ENCODE results near the gene EEPD1.
A peak's percentile ranks its signal among the peaks of the same experiment; 100 is the strongest.

The EEPD1 gene

DNA sequence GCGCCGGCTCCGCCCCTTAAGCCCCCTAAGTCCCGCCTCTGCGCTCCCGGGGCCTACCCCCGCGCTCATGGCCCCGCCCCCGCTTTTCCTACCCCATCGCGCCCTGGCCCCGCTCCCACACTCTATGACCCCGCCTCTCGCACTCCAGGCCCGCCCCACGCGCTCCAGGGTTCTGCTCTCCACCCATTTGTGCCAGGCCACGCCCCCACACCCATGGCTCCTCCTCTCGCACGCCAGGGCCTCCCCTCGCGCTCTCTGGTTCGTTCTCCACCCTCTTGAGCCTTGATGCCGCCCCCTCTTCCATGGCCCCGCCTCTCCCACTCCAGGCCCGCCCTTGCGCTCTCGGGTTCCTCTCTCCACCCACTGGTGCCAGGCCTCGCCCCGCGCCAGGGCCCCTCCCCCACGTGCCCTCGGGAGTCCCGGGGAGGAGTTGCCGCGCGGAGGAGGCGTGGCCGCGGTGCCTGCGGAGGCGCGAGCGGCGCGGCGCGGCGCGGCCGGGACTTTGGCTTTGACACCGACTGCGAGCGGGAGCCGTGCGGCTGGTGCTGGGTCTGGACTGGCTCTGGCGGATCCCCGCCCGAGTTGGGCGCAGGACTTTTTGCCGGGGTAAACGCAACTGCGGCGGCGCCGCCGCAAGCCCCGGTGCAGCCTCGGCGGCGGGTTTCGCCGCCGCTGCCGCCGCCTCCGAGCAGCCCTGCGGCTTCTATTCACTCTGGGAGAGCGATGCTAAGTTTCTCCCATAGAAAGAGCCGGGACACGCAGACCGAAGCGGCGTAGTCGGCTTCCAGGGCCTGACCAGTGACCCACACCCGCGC lies at the start of gene EEPD1 (continued):
- TF ChIP-seq ZNF132 (tag by site-specific recombination; IDR thresholded peaks at IDR 0.05; ENCODE audit: borderline replicate concordance) (no peak), MEIS1 (CRISPR knock-in tag; IDR thresholded peaks at IDR 0.05; ENCODE audit: borderline replicate concordance) (no peak), KLF16 (tag by site-specific recombination; IDR thresholded peaks at IDR 0.05) (0 out of 2 replicates have a peak, but pooled peaks have one; percentile 33), ZNF660 (tag by site-specific recombination; IDR thresholded peaks at IDR 0.05) (peak; percentile 78), ZNF266 (tag by site-specific recombination; IDR thresholded peaks at IDR 0.05; ENCODE audit: low read depth) (no peak), EGR2 (tag by site-specific recombination; IDR thresholded peaks at IDR 0.05; ENCODE audit: low read depth) (peak; percentile 95), BCL6B (tag by site-specific recombination; IDR thresholded peaks at IDR 0.05) (no peak), ZBTB17 (tag by site-specific recombination; IDR thresholded peaks at IDR 0.05) (peak; percentile 77), GLIS2 (tag by site-specific recombination; IDR thresholded peaks at IDR 0.05) (peak; percentile 96), ZBTB44 (tag by site-specific recombination; IDR thresholded peaks at IDR 0.05) (0 out of 2 replicates have a peak, but pooled peaks have one; percentile 41), KLF1 (tag by site-specific recombination; IDR thresholded peaks at IDR 0.05) (peak; percentile 76), RBAK (tag by site-specific recombination; IDR thresholded peaks at IDR 0.05) (no peak), ZBTB1 (tag by site-specific recombination; IDR thresholded peaks at IDR 0.05) (no peak), SP2 (tag by site-specific recombination; IDR thresholded peaks at IDR 0.05) (peak; percentile 97), ZNF830 (tag by site-specific recombination; IDR thresholded peaks at IDR 0.05; ENCODE audit: low read depth) (no peak), KLF9 (tag by site-specific recombination; IDR thresholded peaks at IDR 0.05; ENCODE audit: low read depth) (peak; percentile 89), ZNF529 (tag by site-specific recombination; IDR thresholded peaks at IDR 0.05; ENCODE audit: insufficient replicate concordance) (no peak), ZNF433 (tag by site-specific recombination; IDR thresholded peaks at IDR 0.05; ENCODE audit: low read depth) (no peak), ZIC2 (tag by site-specific recombination; IDR thresholded peaks at IDR 0.05) (peak; percentile 54)
- TF ChIP-seq, protein P1, sequence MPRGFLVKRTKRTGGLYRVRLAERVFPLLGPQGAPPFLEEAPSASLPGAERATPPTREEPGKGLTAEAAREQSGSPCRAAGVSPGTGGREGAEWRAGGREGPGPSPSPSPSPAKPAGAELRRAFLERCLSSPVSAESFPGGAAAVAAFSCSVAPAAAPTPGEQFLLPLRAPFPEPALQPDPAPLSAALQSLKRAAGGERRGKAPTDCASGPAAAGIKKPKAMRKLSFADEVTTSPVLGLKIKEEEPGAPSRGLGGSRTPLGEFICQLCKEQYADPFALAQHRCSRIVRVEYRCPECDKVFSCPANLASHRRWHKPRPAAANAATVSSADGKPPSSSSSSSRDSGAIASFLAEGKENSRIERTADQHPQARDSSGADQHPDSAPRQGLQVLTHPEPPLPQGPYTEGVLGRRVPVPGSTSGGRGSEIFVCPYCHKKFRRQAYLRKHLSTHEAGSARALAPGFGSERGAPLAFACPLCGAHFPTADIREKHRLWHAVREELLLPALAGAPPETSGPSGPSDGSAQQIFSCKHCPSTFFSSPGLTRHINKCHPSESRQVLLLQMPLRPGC (tag by site-specific recombination; IDR thresholded peaks at IDR 0.05): no peak
- TF ChIP-seq, protein P2, sequence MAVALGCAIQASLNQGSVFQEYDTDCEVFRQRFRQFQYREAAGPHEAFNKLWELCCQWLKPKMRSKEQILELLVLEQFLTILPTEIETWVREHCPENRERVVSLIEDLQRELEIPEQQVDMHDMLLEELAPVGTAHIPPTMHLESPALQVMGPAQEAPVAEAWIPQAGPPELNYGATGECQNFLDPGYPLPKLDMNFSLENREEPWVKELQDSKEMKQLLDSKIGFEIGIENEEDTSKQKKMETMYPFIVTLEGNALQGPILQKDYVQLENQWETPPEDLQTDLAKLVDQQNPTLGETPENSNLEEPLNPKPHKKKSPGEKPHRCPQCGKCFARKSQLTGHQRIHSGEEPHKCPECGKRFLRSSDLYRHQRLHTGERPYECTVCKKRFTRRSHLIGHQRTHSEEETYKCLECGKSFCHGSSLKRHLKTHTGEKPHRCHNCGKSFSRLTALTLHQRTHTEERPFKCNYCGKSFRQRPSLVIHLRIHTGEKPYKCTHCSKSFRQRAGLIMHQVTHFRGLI (tag by site-specific recombination; IDR thresholded peaks at IDR 0.05): peak; percentile 77; the same call in 1 of the 2 replicates
- TF ChIP-seq, protein P3, sequence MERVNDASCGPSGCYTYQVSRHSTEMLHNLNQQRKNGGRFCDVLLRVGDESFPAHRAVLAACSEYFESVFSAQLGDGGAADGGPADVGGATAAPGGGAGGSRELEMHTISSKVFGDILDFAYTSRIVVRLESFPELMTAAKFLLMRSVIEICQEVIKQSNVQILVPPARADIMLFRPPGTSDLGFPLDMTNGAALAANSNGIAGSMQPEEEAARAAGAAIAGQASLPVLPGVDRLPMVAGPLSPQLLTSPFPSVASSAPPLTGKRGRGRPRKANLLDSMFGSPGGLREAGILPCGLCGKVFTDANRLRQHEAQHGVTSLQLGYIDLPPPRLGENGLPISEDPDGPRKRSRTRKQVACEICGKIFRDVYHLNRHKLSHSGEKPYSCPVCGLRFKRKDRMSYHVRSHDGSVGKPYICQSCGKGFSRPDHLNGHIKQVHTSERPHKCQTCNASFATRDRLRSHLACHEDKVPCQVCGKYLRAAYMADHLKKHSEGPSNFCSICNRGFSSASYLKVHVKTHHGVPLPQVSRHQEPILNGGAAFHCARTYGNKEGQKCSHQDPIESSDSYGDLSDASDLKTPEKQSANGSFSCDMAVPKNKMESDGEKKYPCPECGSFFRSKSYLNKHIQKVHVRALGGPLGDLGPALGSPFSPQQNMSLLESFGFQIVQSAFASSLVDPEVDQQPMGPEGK (tag by site-specific recombination; IDR thresholded peaks at IDR 0.05): peak; percentile 92
